HAP-1 (cell line): ENCODE data around the gene ARHGAP45.

Experiments
- DNase-seq, 2 experiments: peaks; one replicate each; pipeline ENCODE4 v3.0.0-alpha.2; 2016 to 2020; ENCODE audit warnings: low spot score in 2 of 2
- H3K27me3 ChIP-seq: fragments of 250-450 bp; sonication (Bioruptor Pico); 2 replicates; pipeline ENCODE4 v1.5.1; 2020; ENCODE audit warnings: low read depth, mild to moderate bottlenecking, moderate library complexity
- H3K36me3 ChIP-seq: fragments of 250-450 bp; sonication (Bioruptor Pico); replicated peaks from 2 replicates; pipeline ENCODE4 v1.5.1; 2020; ENCODE audit warnings: mild to moderate bottlenecking
- H3K4me1 ChIP-seq: fragments of 250-450 bp; sonication (Bioruptor Pico); 2 replicates; pipeline ENCODE4 v1.5.1; 2020; ENCODE audit warnings: mild to moderate bottlenecking
- H3K4me3 ChIP-seq: fragments of 250-450 bp; sonication (Bioruptor Pico); 2 replicates; pipeline ENCODE4 v1.5.1; 2020; ENCODE audit warnings: mild to moderate bottlenecking, moderate library complexity
- H3K9me3 ChIP-seq: fragments of 250-450 bp; sonication (Bioruptor Pico); 2 replicates; pipeline ENCODE4 v1.5.1; 2020; ENCODE audit warnings: mild to moderate bottlenecking, moderate library complexity
- in situ Hi-C: fragments of 300-500 bp; cut with MboI; formaldehyde crosslinking; loops from 3 replicates; pipeline ENCODE4 v1.14.3; 2020; ENCODE audit warnings: low sequenced_read_pairs, inconsistent platforms, mixed read lengths

Gene ARHGAP45

GRCh38 chr19:1076046-1076386 lies 9.0 kb downstream of the ARHGAP45 start:
- in situ Hi-C loops = no loop called here
- no peak for DNase-seq
- Histone ChIP-seq H3K9me3 (no peaks in the 10 kb centered on the region), H3K4me1 (no peaks in the 10 kb centered on the region), H3K27me3 (no peaks in the 10 kb centered on the region), H3K36me3 (no peaks in the 10 kb centered on the region; the same call in 1 of the 2 replicates), H3K4me3 (no peak overlapping the region)

- in situ Hi-C loops = no loop called here
- H3K9me3 ChIP-seq = no peaks in the 10 kb centered on the region
- H3K27me3 ChIP-seq = no peaks in the 10 kb centered on the region
- H3K4me1 ChIP-seq = no peaks in the 10 kb centered on the region
- H3K4me3 ChIP-seq = no peak overlapping the region
- H3K36me3 ChIP-seq = peaks cover 3% of the 10 kb centered on the region; the same call in 1 of the 2 replicates
- no peak for DNase-seq
Measured at GRCh38 chr19:1076951-1077350, 10.0 kb downstream of the ARHGAP45 start.

GRCh38 chr19:1079566-1080111 lies 12.7 kb downstream of the ARHGAP45 start:
- Histone ChIP-seq H3K4me3 (no peak overlapping the region), H3K27me3 (no peaks in the 10 kb centered on the region), H3K9me3 (no peaks in the 10 kb centered on the region), H3K36me3 (peaks cover 7% of the 10 kb centered on the region; the same call in 1 of the 2 replicates), H3K4me1 (peaks cover 3% of the 10 kb centered on the region; the same call in 1 of the 2 replicates)
- no peak for DNase-seq
- in situ Hi-C loops = no loop called here

DNA sequence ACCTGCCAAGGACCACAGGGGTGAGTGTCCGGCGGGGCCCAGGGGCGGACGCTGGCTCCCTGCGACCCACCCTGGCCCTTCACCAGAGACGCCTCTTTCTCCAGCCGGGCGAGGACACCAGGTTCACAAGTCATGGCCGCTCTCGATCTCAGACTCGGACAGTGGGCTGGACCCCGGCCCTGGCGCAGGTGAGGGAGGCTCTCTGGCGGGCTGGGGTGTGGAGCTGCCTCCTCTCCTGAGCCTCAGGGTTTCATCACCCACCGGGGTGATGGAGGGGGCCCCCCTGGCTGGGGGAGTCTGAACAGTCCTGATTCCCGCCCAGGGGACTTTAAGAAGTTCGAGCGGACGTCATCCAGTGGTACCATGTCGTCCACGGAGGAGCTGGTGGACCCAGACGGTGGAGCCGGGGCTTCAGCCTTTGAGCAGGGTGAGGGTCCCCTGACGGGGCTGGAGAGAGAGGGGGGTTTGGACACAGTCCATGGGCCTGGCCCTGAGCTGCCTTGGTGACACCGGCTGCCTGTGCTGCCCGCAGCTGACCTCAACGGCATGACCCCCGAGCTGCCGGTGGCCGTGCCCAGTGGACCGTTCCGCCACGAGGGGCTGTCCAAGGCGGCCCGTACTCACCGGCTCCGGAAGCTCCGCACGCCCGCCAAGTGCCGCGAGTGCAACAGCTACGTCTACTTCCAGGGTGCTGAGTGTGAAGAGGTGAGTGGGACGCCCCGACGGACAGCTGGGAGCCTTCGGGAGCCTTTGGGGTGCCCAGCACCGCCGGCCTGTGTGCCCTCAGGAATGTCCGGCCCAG lies 13.6 kb downstream of the ARHGAP45 start:
- H3K27me3 ChIP-seq = no peaks in the 10 kb centered on the region
- peaks cover 7% of the 10 kb centered on the region; the same call in 1 of the 2 replicates for H3K36me3 ChIP-seq
- DNase-seq = no peak
- no peak overlapping the region for H3K4me3 ChIP-seq
- H3K4me1 ChIP-seq = peaks cover 3% of the 10 kb centered on the region; the same call in 1 of the 2 replicates
- H3K9me3 ChIP-seq = no peaks in the 10 kb centered on the region
- in situ Hi-C loops = no loop called here

DNA sequence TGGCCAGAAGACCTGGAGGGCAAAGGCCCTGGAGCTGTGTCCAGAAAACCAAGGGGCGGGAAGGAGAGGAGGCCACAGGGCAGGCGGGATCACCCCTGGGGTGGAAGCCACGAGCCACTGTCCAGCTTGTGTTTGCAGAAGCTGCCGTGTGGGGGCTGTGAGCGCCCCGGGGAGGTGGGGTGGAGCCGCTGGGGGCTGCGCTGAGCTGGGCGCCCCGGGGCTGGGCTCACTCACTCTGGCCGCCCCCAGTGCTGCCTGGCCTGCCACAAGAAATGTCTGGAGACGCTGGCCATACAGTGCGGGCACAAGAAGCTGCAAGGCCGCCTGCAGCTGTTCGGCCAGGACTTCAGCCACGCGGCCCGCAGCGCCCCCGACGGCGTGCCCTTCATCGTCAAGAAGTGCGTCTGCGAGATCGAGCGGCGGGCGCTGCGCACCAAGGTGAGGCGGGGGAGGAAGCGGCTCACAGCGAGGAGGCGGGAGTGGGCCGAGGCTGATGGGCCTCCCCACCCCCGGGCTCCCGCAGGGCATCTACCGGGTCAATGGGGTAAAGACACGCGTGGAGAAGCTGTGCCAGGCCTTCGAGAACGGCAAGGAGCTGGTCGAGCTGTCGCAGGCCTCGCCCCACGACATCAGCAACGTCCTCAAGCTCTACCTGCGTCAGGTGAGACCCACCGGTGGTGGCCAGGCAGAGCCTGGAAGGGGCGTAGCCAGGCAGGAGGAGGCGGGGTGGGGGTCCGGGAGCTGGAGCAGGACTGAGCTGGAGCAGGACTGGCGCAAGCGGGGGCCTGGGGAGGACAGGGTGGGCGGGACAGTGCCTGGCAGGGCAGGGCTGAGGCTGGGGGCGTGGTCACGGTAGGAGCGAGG lies 14.6 kb downstream of the ARHGAP45 start:
- Histone ChIP-seq H3K27me3 (no peaks in the 10 kb centered on the region), H3K4me3 (no peak overlapping the region), H3K9me3 (no peaks in the 10 kb centered on the region), H3K4me1 (peaks cover 3% of the 10 kb centered on the region; the same call in 1 of the 2 replicates), H3K36me3 (peaks cover 16% of the 10 kb centered on the region)
- DNase-seq = no peak
- in situ Hi-C loops = no loop called here

GRCh38 chr19:1082165-1082927 lies 15.4 kb downstream of the ARHGAP45 start:
- H3K9me3 ChIP-seq = no peaks in the 10 kb centered on the region
- H3K36me3 ChIP-seq = peaks cover 17% of the 10 kb centered on the region
- no peaks in the 10 kb centered on the region for H3K27me3 ChIP-seq
- peak; percentile 80 to 97 for DNase-seq
- in situ Hi-C loops = no loop called here
- H3K4me3 ChIP-seq = peak overlapping the region; percentile 18
- H3K4me1 ChIP-seq = peaks cover 3% of the 10 kb centered on the region; the same call in 1 of the 2 replicates

DNA sequence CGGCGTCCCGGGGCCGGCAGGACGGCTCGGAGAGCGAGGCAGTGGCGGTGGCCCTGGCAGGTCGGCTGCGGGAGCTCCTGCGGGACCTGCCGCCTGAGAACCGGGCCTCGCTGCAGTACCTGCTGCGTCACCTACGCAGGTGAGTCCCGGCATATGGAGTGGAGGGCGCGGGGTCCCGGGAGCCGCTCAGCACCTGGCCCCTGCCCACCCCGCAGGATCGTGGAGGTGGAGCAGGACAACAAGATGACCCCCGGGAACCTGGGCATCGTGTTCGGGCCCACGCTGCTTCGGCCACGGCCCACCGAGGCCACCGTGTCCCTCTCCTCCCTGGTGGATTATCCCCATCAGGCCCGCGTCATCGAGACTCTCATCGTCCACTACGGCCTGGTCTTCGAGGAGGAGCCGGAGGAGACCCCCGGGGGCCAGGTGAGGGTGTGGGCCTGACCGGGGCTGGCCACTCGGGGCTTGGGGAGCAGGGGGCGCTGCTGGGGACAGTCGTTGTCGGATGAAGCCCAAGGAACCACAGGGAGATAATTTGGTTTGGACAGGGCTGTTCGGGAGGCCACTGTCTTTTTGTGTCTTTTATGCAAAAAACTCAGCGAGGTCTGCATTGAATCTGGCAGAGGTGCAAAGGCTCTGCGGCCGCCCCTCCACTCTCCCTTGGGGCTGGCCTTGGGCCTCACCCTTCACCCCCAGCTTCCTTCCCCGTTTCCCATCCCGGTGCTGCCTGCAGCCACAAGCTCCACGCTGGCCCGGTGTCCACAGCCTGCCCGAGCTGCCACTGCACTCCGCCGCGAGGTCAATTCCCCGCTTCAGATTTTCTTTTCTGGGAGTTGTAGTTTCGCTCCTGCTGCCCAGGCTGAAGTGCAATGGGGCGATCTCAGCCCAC lies 16.2 kb downstream of the ARHGAP45 start:
- Histone ChIP-seq H3K4me3 (no peak overlapping the region), H3K9me3 (no peaks in the 10 kb centered on the region)

DNA sequence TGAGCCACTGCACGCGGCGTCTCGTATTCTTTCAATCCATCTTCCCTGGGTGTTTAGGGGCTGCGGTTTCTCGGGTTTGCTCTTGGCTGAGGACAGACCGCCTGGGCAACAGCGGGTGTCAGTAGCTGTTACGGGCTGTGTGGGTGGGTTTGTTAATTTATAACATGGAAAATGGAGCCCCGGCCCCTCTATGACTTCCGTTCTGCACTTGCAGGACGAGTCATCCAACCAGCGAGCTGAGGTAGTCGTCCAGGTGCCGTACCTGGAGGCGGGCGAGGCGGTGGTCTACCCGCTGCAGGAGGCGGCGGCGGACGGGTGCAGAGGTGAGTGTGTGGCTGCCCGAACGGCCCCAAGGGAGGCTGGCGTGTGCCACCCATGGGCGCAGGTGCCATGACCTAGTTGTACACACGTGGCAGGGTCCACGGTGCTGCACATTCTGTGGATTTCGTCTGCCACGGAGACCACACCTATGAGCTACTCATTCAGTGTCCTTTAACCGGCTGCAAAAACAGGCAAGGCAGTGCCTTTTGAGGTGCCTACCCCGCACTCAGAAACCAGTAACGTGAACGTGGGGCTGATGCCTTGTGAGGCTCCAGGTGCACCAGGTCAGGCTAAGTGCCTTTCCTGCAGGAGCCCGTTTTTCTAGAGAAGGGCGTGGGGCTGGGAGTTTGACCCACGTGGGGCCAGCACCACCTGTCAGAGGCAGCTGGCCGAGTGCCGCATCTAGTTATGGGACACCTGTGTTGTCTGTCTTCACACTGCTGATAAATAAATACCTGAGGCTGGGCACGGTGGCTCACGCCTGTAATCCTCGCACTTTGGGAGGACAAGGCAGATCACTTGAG lies 17.3 kb downstream of the ARHGAP45 start:
- in situ Hi-C loops = no loop called here
- Histone ChIP-seq H3K4me1 (peaks cover 3% of the 10 kb centered on the region; the same call in 1 of the 2 replicates), H3K36me3 (peaks cover 32% of the 10 kb centered on the region), H3K4me3 (no peak overlapping the region), H3K9me3 (no peaks in the 10 kb centered on the region), H3K27me3 (no peaks in the 10 kb centered on the region)
- no peak for DNase-seq

More for the DNA sequence above, 16.2 kb downstream of the ARHGAP45 start:
- peaks cover 24% of the 10 kb centered on the region for H3K36me3 ChIP-seq
- in situ Hi-C loops = no loop called here
- H3K27me3 ChIP-seq = no peaks in the 10 kb centered on the region
- peaks cover 3% of the 10 kb centered on the region; the same call in 1 of the 2 replicates for H3K4me1 ChIP-seq
- no peak for DNase-seq

- H3K4me1 ChIP-seq = peaks cover 3% of the 10 kb centered on the region; the same call in 1 of the 2 replicates
- H3K9me3 ChIP-seq = no peaks in the 10 kb centered on the region
- in situ Hi-C loops = no loop called here
- H3K36me3 ChIP-seq = peaks cover 37% of the 10 kb centered on the region
- DNase-seq = no peak
- no peaks in the 10 kb centered on the region for H3K27me3 ChIP-seq
- H3K4me3 ChIP-seq = no peak overlapping the region
Measured at GRCh38 chr19:1085053-1085658, 18.2 kb downstream of the ARHGAP45 start.

- Histone ChIP-seq H3K27me3 (no peaks in the 10 kb centered on the region), H3K9me3 (no peaks in the 10 kb centered on the region), H3K4me1 (peaks cover 3% of the 10 kb centered on the region; the same call in 1 of the 2 replicates), H3K36me3 (peaks cover 42% of the 10 kb centered on the region), H3K4me3 (no peak overlapping the region)
- DNase-seq = no peak
- in situ Hi-C loops = no loop called here
Measured at GRCh38 chr19:1085676-1086442, 18.9 kb downstream of the ARHGAP45 start.

DNA sequence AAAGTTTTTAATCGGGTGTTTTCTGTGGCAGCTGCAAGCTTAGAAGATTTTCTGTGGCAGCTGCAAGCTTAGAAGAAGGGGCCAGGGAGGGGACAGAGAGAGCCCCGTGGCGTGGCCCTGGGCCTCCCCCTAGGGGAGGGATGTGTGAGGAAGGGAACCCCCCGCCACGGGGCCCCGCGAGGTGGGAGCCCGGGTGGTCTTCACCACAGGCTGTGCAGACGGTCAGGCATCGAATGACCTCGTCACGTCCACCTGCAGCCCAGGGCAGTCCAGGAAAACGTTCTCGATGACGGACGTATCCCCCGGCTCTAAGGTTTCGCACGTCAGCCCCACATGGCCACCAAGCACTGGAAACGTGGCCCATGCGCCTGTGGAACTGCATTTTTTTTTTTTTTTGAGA lies 19.6 kb downstream of the ARHGAP45 start:
- H3K9me3 ChIP-seq = no peaks in the 10 kb centered on the region
- H3K27me3 ChIP-seq = no peaks in the 10 kb centered on the region
- in situ Hi-C loops = no loop called here
- DNase-seq = no peak
- H3K4me1 ChIP-seq = peaks cover 3% of the 10 kb centered on the region; the same call in 1 of the 2 replicates
- no peak overlapping the region for H3K4me3 ChIP-seq
- H3K36me3 ChIP-seq = peaks cover 45% of the 10 kb centered on the region
